Skeletal muscle tissue (tissue), 4 donors: Measurements from ENCODE around the gene PRDM15. TPM values are rescaled to one million over a fixed set of nuclear protein-coding genes. Genes with fewer than 3 reads are reported as not detected.

ENCODE experiments used
- H3K27ac ChIP-seq: one replicate; pipeline ENCODE4 v1.7.0; 2013; ENCODE audit warnings: mild to moderate bottlenecking, low read depth, low read length, inconsistent platforms
- H3K27me3 ChIP-seq, 3 donors: one replicate each; pipeline ENCODE4 v1.7.0; 2013; ENCODE audit warnings: low read length in 3 of 3; ENCODE audit not compliant: control insufficient read depth in 3 of 3, insufficient read depth in 3 of 3
- H3K36me3 ChIP-seq, 3 donors: one replicate each; pipeline ENCODE4 v1.7.0; 2013; ENCODE audit warnings: low read length in 3 of 3; ENCODE audit not compliant: control insufficient read depth in 3 of 3, insufficient read depth in 3 of 3
- H3K4me1 ChIP-seq, 3 donors: one replicate each; pipeline ENCODE4 v1.7.0; 2013; ENCODE audit warnings: low read length in 3 of 3, mild to moderate bottlenecking in 3 of 3; ENCODE audit not compliant: control insufficient read depth in 3 of 3, insufficient read depth in 3 of 3
- H3K4me3 ChIP-seq, 3 donors: one replicate each; pipeline ENCODE4 v1.7.0; 2013; ENCODE audit warnings: low read length in 3 of 3
- H3K9ac ChIP-seq, 3 donors: one replicate each; pipeline ENCODE4 v1.7.0; 2013; ENCODE audit warnings: low read length in 3 of 3, mild to moderate bottlenecking in 3 of 3, moderate library complexity in 2 of 3, low read depth in 1 of 3
- H3K9me3 ChIP-seq, 3 donors: one replicate each; pipeline ENCODE4 v1.7.0; 2013; ENCODE audit warnings: low read length in 3 of 3; ENCODE audit not compliant: control insufficient read depth in 3 of 3
- total RNA-seq: library from RNA; depleted of rRNA; stranded (reverse); fragments of >200 nt; gene quantifications from one replicate; pipeline ENCODE4 v1.2.3, GENCODE V29; 2014
- donor health status: Osteomylitis.

PRDM15 gene
- total RNA-seq, 1 donor from 2014 or later, result 2.6 TPM

- Histone ChIP-seq H3K27ac (no peak overlapping the region), H3K4me3 (no peak overlapping the region), H3K36me3 (peaks cover 0 to 40% (median 22%) of the 10 kb centered on the region in 3 donors), H3K4me1 (peaks cover 0 to 2% (median 0%) of the 10 kb centered on the region in 3 donors), H3K27me3 (no peaks in the 10 kb centered on the region), H3K9ac (no peak overlapping the region), H3K9me3 (no peaks in the 10 kb centered on the region)
Measured at GRCh38 chr21:41898998-41899397, 19.9 kb upstream of the PRDM15 start.

- Histone ChIP-seq H3K4me1 (peaks cover 0 to 2% (median 0%) of the 10 kb centered on the region in 3 donors), H3K4me3 (no peak overlapping the region), H3K27me3 (no peaks in the 10 kb centered on the region), H3K9ac (no peak overlapping the region), H3K27ac (no peak overlapping the region), H3K9me3 (no peaks in the 10 kb centered on the region), H3K36me3 (peaks cover 0 to 34% (median 16%) of the 10 kb centered on the region in 3 donors)
Measured at GRCh38 chr21:41897700-41898099, 18.6 kb upstream of the PRDM15 start.

- Histone ChIP-seq H3K36me3 (peaks cover 0 to 30% (median 16%) of the 10 kb centered on the region in 3 donors), H3K27ac (no peak overlapping the region), H3K27me3 (no peaks in the 10 kb centered on the region), H3K9ac (no peak overlapping the region), H3K9me3 (no peaks in the 10 kb centered on the region), H3K4me3 (no peak overlapping the region), H3K4me1 (peaks cover 0 to 2% (median 0%) of the 10 kb centered on the region in 3 donors)
Measured at GRCh38 chr21:41897047-41897669, 18.0 kb upstream of the PRDM15 start.

GRCh38 chr21:41895643-41896493 lies 16.7 kb upstream of the PRDM15 start:
- Histone ChIP-seq H3K27ac (no peak overlapping the region), H3K9ac (no peak overlapping the region), H3K4me3 (no peak overlapping the region), H3K4me1 (peaks cover 0 to 2% (median 0%) of the 10 kb centered on the region in 3 donors), H3K36me3 (peaks cover 0 to 26% (median 13%) of the 10 kb centered on the region in 3 donors), H3K27me3 (no peaks in the 10 kb centered on the region), H3K9me3 (no peaks in the 10 kb centered on the region)

- Histone ChIP-seq H3K9me3 (no peaks in the 10 kb centered on the region), H3K4me1 (peaks cover 0 to 2% (median 0%) of the 10 kb centered on the region in 3 donors), H3K4me3 (no peak overlapping the region), H3K27me3 (no peaks in the 10 kb centered on the region), H3K36me3 (peaks cover 0 to 26% (median 11%) of the 10 kb centered on the region in 3 donors), H3K9ac (no peak overlapping the region), H3K27ac (no peak overlapping the region)
Measured at GRCh38 chr21:41894922-41895557, 15.9 kb upstream of the PRDM15 start.

DNA sequence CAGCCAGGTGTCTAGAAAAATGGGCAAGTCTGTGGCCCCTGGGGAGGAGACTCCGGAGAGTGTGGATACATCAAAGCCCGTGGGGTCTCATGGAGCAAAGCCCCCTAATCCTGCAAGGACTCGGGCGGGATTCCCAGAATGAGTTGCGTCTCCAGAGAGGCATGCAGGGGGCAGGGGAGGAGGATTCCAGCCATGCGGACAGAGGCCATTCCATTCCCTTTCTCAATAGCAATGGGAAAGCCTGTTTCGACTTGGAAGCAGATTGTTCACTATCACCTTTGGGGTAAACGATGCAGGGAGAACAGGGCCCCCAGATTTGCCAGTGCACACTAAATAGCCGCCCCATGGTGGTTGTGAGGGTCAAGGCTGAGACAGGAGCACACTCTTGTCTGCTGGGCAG lies 15.4 kb upstream of the PRDM15 start:
- H3K27ac ChIP-seq, result no peak overlapping the region
- H3K36me3 ChIP-seq, result peaks cover 0 to 25% (median 11%) of the 10 kb centered on the region in 3 donors
- H3K27me3 ChIP-seq, result no peaks in the 10 kb centered on the region
- H3K4me3 ChIP-seq, result no peak overlapping the region
- H3K4me1 ChIP-seq, result peaks cover 0 to 2% (median 0%) of the 10 kb centered on the region in 3 donors
- no peaks in the 10 kb centered on the region for H3K9me3 ChIP-seq
- H3K9ac ChIP-seq, result no peak overlapping the region

DNA sequence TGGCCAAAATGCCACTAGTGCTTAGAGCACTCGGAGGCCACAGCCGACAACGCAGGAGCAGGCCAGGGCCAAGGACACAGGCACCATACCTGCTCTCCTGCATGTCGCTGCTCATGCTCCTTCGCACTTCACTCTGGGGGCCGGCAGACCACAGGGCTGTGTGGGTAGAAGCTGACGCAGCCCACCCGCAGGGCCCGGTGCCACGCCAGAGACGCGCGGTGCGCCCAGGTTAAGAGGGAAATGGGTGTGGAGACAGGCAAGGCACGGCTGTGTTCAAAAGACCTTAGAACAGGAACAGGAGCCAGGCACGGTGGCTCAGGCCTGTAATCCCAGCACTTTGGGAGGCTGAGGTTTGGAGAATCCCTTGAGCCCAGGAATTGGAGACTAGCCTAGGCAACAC lies 13.6 kb upstream of the PRDM15 start:
- no peak overlapping the region for H3K27ac ChIP-seq
- no peaks in the 10 kb centered on the region for H3K9me3 ChIP-seq
- H3K4me3 ChIP-seq, result no peak overlapping the region
- peaks cover 0 to 17% (median 11%) of the 10 kb centered on the region in 3 donors for H3K36me3 ChIP-seq
- no peak overlapping the region for H3K9ac ChIP-seq
- H3K27me3 ChIP-seq, result no peaks in the 10 kb centered on the region
- peaks cover 0 to 2% (median 0%) of the 10 kb centered on the region in 3 donors for H3K4me1 ChIP-seq

DNA sequence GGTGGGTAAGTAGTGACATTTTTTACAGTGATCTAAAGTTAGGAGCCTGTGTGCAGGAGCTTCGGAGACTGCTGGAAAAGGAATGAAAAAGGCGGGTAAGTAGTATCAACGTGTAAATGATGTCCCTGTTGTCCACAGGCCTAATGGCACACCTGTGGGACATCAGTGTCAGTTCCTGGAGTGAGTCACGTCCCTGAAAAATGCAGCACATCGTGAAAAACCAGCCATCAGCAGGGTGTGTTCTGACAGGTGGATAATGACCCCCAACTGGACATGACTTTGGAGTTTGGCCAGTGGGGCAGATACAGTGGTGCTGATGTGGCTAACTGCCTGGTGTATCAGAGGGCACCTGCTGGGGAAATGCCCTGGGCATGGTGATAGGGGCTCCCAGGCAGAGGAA lies 12.0 kb upstream of the PRDM15 start:
- no peaks in the 10 kb centered on the region for H3K27me3 ChIP-seq
- peaks cover 0 to 14% (median 8%) of the 10 kb centered on the region in 3 donors for H3K36me3 ChIP-seq
- H3K9ac ChIP-seq, result no peak overlapping the region
- no peak overlapping the region for H3K27ac ChIP-seq
- no peak overlapping the region for H3K4me3 ChIP-seq
- H3K9me3 ChIP-seq, result no peaks in the 10 kb centered on the region
- H3K4me1 ChIP-seq, result peaks cover 0 to 2% (median 0%) of the 10 kb centered on the region in 3 donors

DNA sequence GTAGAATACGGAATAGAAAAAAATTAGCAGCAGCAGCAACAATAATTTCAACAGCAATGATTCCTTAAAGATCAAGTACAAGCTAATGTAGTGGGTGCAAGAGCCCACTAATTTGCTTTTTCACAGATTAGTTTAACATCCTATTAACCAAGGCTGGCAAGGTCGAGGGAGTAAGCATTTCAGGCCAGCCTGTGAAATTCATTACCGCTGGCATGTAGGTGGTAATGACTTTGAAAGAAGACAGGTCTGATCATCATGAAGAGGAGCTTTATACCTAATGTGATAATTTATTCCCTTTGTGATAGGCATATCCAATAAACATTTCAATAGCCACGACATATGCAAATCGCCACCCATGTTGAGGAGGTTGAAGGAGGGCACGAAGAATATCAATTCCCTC lies 11.2 kb upstream of the PRDM15 start:
- Histone ChIP-seq H3K4me1 (no peaks in the 10 kb centered on the region), H3K9me3 (no peaks in the 10 kb centered on the region), H3K4me3 (no peak overlapping the region), H3K27ac (no peak overlapping the region), H3K27me3 (no peaks in the 10 kb centered on the region), H3K9ac (no peak overlapping the region), H3K36me3 (peaks cover 0 to 9% (median 7%) of the 10 kb centered on the region in 3 donors)
